A673 (cell line): ENCODE results near the gene PTCD3.

Experiments
- CTCF ChIP-seq: fragments of 300-800, 200-600 bp; sonication (generic); conservative IDR thresholded peaks from 2 replicates; pipeline ENCODE4 v1.5.1; 2017; ENCODE audit warnings: low read depth, mild to moderate bottlenecking, antibody characterized with exemption, low read length, moderate library complexity, mixed read lengths
- EZH2 ChIP-seq: fragments of 200-600 bp; sonication (generic); IDR thresholded peaks from 2 replicates; pipeline ENCODE4 v1.6.1; 2017; ENCODE audit warnings: borderline replicate concordance, low read depth, mild to moderate bottlenecking, mixed read lengths, antibody characterized with exemption, low read length; ENCODE audit not compliant: poor library complexity, severe bottlenecking

DNA sequence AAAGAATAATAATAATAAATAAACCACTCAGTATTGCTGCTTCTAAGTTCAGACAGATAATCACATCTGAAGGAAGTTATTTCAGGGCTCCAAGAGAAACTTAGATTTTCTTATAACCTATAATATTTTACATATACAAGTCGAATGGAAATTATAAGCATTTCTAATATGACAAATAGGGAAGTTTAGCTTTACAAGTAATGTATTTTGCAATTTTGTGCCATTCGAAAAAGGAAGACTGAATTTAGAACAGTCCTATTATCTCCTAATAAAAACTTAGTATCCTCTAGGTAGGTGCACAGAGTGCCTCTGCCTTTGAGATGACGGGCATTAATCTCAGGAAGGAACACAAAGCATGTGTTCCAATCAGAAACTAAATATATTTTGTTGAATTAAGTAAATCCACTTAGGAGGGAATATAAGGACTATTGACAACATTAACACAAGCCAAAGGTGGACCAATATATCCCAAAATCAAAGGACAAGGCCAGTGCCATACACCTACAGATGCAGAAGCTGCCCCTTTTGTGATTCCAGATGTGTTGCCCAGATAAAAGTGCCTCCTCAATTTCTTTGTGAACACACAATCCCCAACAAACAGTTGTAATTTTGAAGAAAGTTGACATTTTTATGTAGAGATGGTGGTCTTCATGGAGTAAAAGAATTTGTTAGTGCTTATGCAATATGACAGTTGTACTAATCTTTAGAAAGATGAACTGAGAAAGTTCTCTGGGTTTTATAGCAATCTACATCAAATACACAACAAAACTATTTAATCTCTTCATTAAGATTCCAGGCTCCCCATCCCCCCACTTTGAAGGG lies 36.6 kb downstream of the PTCD3 start:
- TF ChIP-seq CTCF (no peak), EZH2 (no peak)
